ENCODE measurements around the gene SAA4.
"Not testable (repeated sequence)": the region's sequence is repeated elsewhere in the genome, so short reads cannot be mapped to it uniquely, and the experiment has no call there.

The SAA4 gene

GRCh38 chr11:18236664-18237356, at the start of gene SAA4:
SAA4 (minus strand) TSS chr11:18236802; CDS start chr11:18235926, 876 bp downstream.
- no peak for DNase-seq

GRCh38 chr11:18285841-18286240, 49.2 kb upstream of the SAA4 start:
- no peak for DNase-seq

- no peak for DNase-seq
These were observed 46.0 kb upstream of the SAA4 start for GRCh38 chr11:18282626-18283025.

- no peak for DNase-seq
These were observed 43.9 kb upstream of the SAA4 start for GRCh38 chr11:18280438-18281045.

GRCh38 chr11:18277565-18278271, 41.1 kb upstream of the SAA4 start:
- DNase-seq, result no peak

- DNase-seq, result no peak
These were observed 34.6 kb upstream of the SAA4 start for GRCh38 chr11:18271206-18271605.

GRCh38 chr11:18270102-18270501, 33.5 kb upstream of the SAA4 start:
- DNase-seq, result no peak

GRCh38 chr11:18269252-18269651, 32.6 kb upstream of the SAA4 start:
- not testable (repeated sequence) for DNase-seq

- DNase-seq, result not testable (repeated sequence)
These were observed 30.9 kb upstream of the SAA4 start for GRCh38 chr11:18267335-18268133.

- no peak for DNase-seq
These were observed 29.3 kb upstream of the SAA4 start, which contains the start of gene SAA1 for GRCh38 chr11:18265949-18266348. SAA1 (plus strand) TSS chr11:18266264; CDS start chr11:18266888, 624 bp downstream.

GRCh38 chr11:18264677-18265555, 28.3 kb upstream of the SAA4 start:
- DNase-seq, result no peak

- no peak for DNase-seq
These were observed 27.4 kb upstream of the SAA4 start for GRCh38 chr11:18264035-18264434.

- peak; percentile 79 for DNase-seq
These were observed 26.2 kb upstream of the SAA4 start for GRCh38 chr11:18262681-18263350.

GRCh38 chr11:18261721-18262120, 25.1 kb upstream of the SAA4 start:
- no peak for DNase-seq

- no peak for DNase-seq
These were observed 22.7 kb upstream of the SAA4 start for GRCh38 chr11:18259259-18259658.

- DNase-seq, result no peak
These were observed 18.3 kb upstream of the SAA4 start for GRCh38 chr11:18254781-18255361.

GRCh38 chr11:18253778-18254338, 17.3 kb upstream of the SAA4 start:
- DNase-seq, result no peak

- no peak for DNase-seq
These were observed 16.6 kb upstream of the SAA4 start for GRCh38 chr11:18253233-18253632.

- peak; percentile 39 for DNase-seq
These were observed 12.0 kb upstream of the SAA4 start, which contains the start of gene SAA2 for GRCh38 chr11:18248561-18248960. SAA2 (minus strand) TSS chr11:18248668; CDS start chr11:18248011, 657 bp downstream.

- DNase-seq, result not testable (repeated sequence)
These were observed 10.6 kb upstream of the SAA4 start for GRCh38 chr11:18247191-18247581.

Measured in islet precursor cell (in vitro differentiated cells).